Bladder microvascular endothelial cell (primary cell): ENCODE results near the gene NPRL2. TPM values are rescaled to one million over a fixed set of nuclear protein-coding genes. Genes with fewer than 3 reads are reported as not detected.

Experiments
- total RNA-seq: library from RNA; depleted of rRNA; stranded (reverse); fragments of >200 nt; gene quantifications from 2 replicates; pipeline ENCODE4 v1.2.3, GENCODE V29; 2014

The NPRL2 gene
- 14.2 and 16.8 TPM in 2 replicates for total RNA-seq

GRCh38 chr3:50350527-50351322, at the start of gene NPRL2, which contains the start of gene CYB561D2:
Gene NPRL2, minus strand, starts transcription at chr3:50350775. Its CDS starts 123 bp downstream, at chr3:50350652.
Gene CYB561D2, plus strand, starts transcription at chr3:50350862. Its CDS starts 572 bp downstream, at chr3:50351434.

GRCh38 chr3:50358911-50359759, 8.6 kb upstream of the NPRL2 start, which contains the start of gene TMEM115:
Gene TMEM115, minus strand, starts transcription at chr3:50359521. Its CDS starts 458 bp downstream, at chr3:50359063.

GRCh38 chr3:50345586-50346234, 4.9 kb downstream of the NPRL2 start, which contains the start of gene ZMYND10:
Gene ZMYND10, minus strand, starts transcription at chr3:50345732. Its CDS starts 153 bp downstream, at chr3:50345579.

GRCh38 chr3:50340448-50341329, 9.9 kb downstream of the NPRL2 start, which contains the start of gene RASSF1:
Gene RASSF1, minus strand, starts transcription at chr3:50340836. Its CDS starts 31 bp downstream, at chr3:50340805.

GRCh38 chr3:50327943-50328691, 22.5 kb downstream of the NPRL2 start, which contains the start of gene TUSC2:
Gene TUSC2, minus strand, starts transcription at chr3:50328223. Its CDS starts 124 bp downstream, at chr3:50328099.

GRCh38 chr3:50322386-50323091, 28.0 kb downstream of the NPRL2 start, which contains the start of gene HYAL2:
Gene HYAL2, minus strand, starts transcription at chr3:50322745. Its CDS starts 2,256 bp downstream, at chr3:50320489.

GRCh38 chr3:50303013-50303815, 47.4 kb downstream of the NPRL2 start, which contains the start of gene HYAL1:
Gene HYAL1, minus strand, starts transcription at chr3:50303574. Its CDS starts 618 bp downstream, at chr3:50302956.

GRCh38 chr3:50298836-50299637, 51.5 kb downstream of the NPRL2 start, which contains the start of the genes HYAL3 and NAA80:
Gene HYAL3, minus strand, starts transcription at chr3:50299405. Its CDS starts 3,803 bp downstream, at chr3:50295602.
Gene NAA80, minus strand, starts transcription at chr3:50299405. Its CDS starts 1,942 bp downstream, at chr3:50297463.

Other genes with a start within 250 kb of the NPRL2 start
- gene SEMA3F, start 195.5 kb downstream of the NPRL2 start, total RNA-seq = 36.8 and 47.1 TPM in 2 replicates
- not detected in 2 replicates for gene GNAT1, start 159.2 kb downstream of the NPRL2 start, total RNA-seq
- gene SLC38A3, start 145.5 kb downstream of the NPRL2 start, total RNA-seq = 0.13 TPM in 1 of 2 replicates, not detected in the other
- 583 and 1,028 TPM in 2 replicates for gene GNAI2, start 114.6 kb downstream of the NPRL2 start, total RNA-seq
- 0.49 and 1.1 TPM in 2 replicates for gene SEMA3B, start 81.6 kb downstream of the NPRL2 start, total RNA-seq
- not detected in 2 replicates for gene LSMEM2, start 71.7 kb downstream of the NPRL2 start, total RNA-seq
- 79.2 and 85.9 TPM in 2 replicates for gene IFRD2, start 58.3 kb downstream of the NPRL2 start, total RNA-seq
- 9.1 and 15.5 TPM in 2 replicates for gene HYAL3, start 51.4 kb downstream of the NPRL2 start, total RNA-seq
- gene NAA80, start 51.4 kb downstream of the NPRL2 start, total RNA-seq = 1.9 and 2.8 TPM in 2 replicates
- 7.2 and 7.6 TPM in 2 replicates for gene HYAL1, start 47.2 kb downstream of the NPRL2 start, total RNA-seq
- 320 and 845 TPM in 2 replicates for gene HYAL2, start 28.0 kb downstream of the NPRL2 start, total RNA-seq
- gene TUSC2, start 22.6 kb downstream of the NPRL2 start, total RNA-seq = 16.2 and 18.2 TPM in 2 replicates
- 17.0 and 29.3 TPM in 2 replicates for gene RASSF1, start 9.9 kb downstream of the NPRL2 start, total RNA-seq
- 0.16 and 0.31 TPM in 2 replicates for gene ZMYND10, start 5.0 kb downstream of the NPRL2 start, total RNA-seq
- 18.6 and 22.6 TPM in 2 replicates for gene CYB561D2, start 87 bp upstream of the NPRL2 start, total RNA-seq
- 28.7 and 34.6 TPM in 2 replicates for gene TMEM115, start 8.7 kb upstream of the NPRL2 start, total RNA-seq
- under 0.01 and 0.06 TPM in 2 replicates for gene CACNA2D2, start 152.9 kb upstream of the NPRL2 start, total RNA-seq
- 2.3 and 2.8 TPM in 2 replicates for gene C3orf18, start 217.0 kb upstream of the NPRL2 start, total RNA-seq
- 2.4 and 8.7 TPM in 2 replicates for gene HEMK1, start 218.7 kb upstream of the NPRL2 start, total RNA-seq